GM18873 (cell line): ENCODE measurements around the gene PDIA2.
"Not testable (repeated sequence)": the region's sequence is repeated elsewhere in the genome, so short reads cannot be mapped to it uniquely, and the experiment has no call there.

Experiments used
- ATAC-seq: cut with Tn5 transposase; IDR thresholded peaks from one replicate; pipeline ENCODE4 v1.9.1; 2021; ENCODE audit warnings: mild to moderate bottlenecking, moderate library complexity, moderate number of reproducible peaks; ENCODE audit not compliant: unreplicated experiment, low FRiP score

PDIA2 gene

GRCh38 chr16:324451-325334, 41.7 kb downstream of the PDIA2 start:
- ATAC-seq = no peak

GRCh38 chr16:325375-326145, 42.6 kb downstream of the PDIA2 start:
- ATAC-seq = no peak

- ATAC-seq = no peak
Measured at GRCh38 chr16:330741-331140, 47.8 kb downstream of the PDIA2 start.

- ATAC-seq = not testable (repeated sequence)
Measured at GRCh38 chr16:331181-331814, 48.3 kb downstream of the PDIA2 start.

GRCh38 chr16:333406-334094, 50.6 kb downstream of the PDIA2 start:
- ATAC-seq = no peak

GRCh38 chr16:334164-334832, 51.3 kb downstream of the PDIA2 start:
- ATAC-seq = not testable (repeated sequence)

- ATAC-seq = not testable (repeated sequence)
Measured at GRCh38 chr16:334861-335632, 52.1 kb downstream of the PDIA2 start.

- no peak for ATAC-seq
Measured at GRCh38 chr16:336269-336668, 53.3 kb downstream of the PDIA2 start.
